Large intestine (tissue), 3 donors: ENCODE results near the gene TSPAN33. TPM values are rescaled to one million over a fixed set of nuclear protein-coding genes. Genes with fewer than 3 reads are reported as not detected.
"Not testable (repeated sequence)": the region's sequence is repeated elsewhere in the genome, so short reads cannot be mapped to it uniquely, and the experiment has no call there.

Experiments
- DNase-seq, 2 donors: peaks; one replicate each; pipeline versions ENCODE4 v3.0.0 to v3.0.0-alpha.2; 2013
- H3K27ac ChIP-seq: one replicate; pipeline ENCODE4 v1.5.1; 2013; ENCODE audit warnings: low read length
- H3K27me3 ChIP-seq: 2 replicates; pipeline ENCODE4 v1.6.1; 2013; ENCODE audit warnings: low read length; ENCODE audit not compliant: control insufficient read depth, insufficient read depth
- H3K36me3 ChIP-seq: 2 replicates; pipeline ENCODE4 v1.6.1; 2013; ENCODE audit warnings: low read length; ENCODE audit not compliant: control insufficient read depth, insufficient read depth
- H3K4me1 ChIP-seq: one replicate; pipeline ENCODE4 v1.6.1; 2013; ENCODE audit warnings: low read length; ENCODE audit not compliant: control insufficient read depth, insufficient read depth
- H3K4me3 ChIP-seq: one replicate; pipeline ENCODE4 v1.5.1; 2013; ENCODE audit warnings: low read length
- H3K9me3 ChIP-seq: one replicate; pipeline ENCODE4 v1.6.1; 2013; ENCODE audit warnings: mild to moderate bottlenecking, low read depth, low read length, moderate library complexity; ENCODE audit not compliant: control insufficient read depth
- WGBS: methylation state at CpG from one replicate; pipeline ENCODE4 v1.1.5; 2013; ENCODE audit warnings: low lambda C conversion rate; ENCODE audit not compliant: insufficient coverage; 5-methylcytosine and 5-hydroxymethylcytosine counted together
- polyA plus RNA-seq: library from polyadenylated mRNA; unstranded; fragments of 120-200 nt; gene quantifications from one replicate; pipeline ENCODE4 v1.2.1, GENCODE V29; 2013

The TSPAN33 gene
- polyA plus RNA-seq, 1 donor: 9.6 TPM

- no peaks in the 10 kb centered on the region for H3K4me1 ChIP-seq
- H3K4me3 ChIP-seq: no peak overlapping the region
- H3K27ac ChIP-seq: no peak overlapping the region
- no peaks in the 10 kb centered on the region for H3K27me3 ChIP-seq
- no peak for DNase-seq
- no peaks in the 10 kb centered on the region for H3K36me3 ChIP-seq
- H3K9me3 ChIP-seq: peaks cover 2% of the 10 kb centered on the region
Measured at GRCh38 chr7:129115676-129116075, 28.8 kb upstream of the TSPAN33 start.

- WGBS: no CpG with 5 or more reads among the region's 7 CpGs
- Histone ChIP-seq H3K27ac (no peak overlapping the region), H3K4me1 (no peaks in the 10 kb centered on the region), H3K9me3 (peaks cover 2% of the 10 kb centered on the region), H3K36me3 (no peaks in the 10 kb centered on the region), H3K4me3 (no peak overlapping the region), H3K27me3 (no peaks in the 10 kb centered on the region)
- DNase-seq: no peak
Measured at GRCh38 chr7:129118182-129118581, 26.3 kb upstream of the TSPAN33 start.

DNA sequence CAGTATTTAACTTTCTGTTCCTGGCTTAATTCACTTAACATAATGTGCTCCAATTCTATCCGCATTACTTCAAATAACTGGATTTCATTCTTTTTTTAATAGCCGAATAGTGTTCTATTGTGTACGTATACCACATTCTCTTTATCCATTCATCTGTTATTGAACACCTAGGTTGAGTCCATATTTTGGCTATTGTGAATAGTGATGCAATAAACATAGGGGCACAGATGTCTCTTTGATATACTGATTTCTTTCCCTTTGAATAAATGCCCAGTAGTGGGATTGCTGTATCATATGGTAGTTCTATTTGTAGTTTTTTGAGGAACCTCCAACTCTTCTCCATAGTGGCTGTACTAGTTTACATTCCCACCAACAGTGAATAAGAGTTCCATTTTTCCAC, 25.5 kb upstream of the TSPAN33 start:
- no peak for DNase-seq
- no peak overlapping the region for H3K27ac ChIP-seq
- no peaks in the 10 kb centered on the region for H3K27me3 ChIP-seq
- H3K36me3 ChIP-seq: no peaks in the 10 kb centered on the region
- H3K9me3 ChIP-seq: peaks cover 2% of the 10 kb centered on the region
- H3K4me1 ChIP-seq: no peaks in the 10 kb centered on the region
- H3K4me3 ChIP-seq: no peak overlapping the region
- 71% methylated on average over 3 of the region's 3 CpGs for WGBS

DNA sequence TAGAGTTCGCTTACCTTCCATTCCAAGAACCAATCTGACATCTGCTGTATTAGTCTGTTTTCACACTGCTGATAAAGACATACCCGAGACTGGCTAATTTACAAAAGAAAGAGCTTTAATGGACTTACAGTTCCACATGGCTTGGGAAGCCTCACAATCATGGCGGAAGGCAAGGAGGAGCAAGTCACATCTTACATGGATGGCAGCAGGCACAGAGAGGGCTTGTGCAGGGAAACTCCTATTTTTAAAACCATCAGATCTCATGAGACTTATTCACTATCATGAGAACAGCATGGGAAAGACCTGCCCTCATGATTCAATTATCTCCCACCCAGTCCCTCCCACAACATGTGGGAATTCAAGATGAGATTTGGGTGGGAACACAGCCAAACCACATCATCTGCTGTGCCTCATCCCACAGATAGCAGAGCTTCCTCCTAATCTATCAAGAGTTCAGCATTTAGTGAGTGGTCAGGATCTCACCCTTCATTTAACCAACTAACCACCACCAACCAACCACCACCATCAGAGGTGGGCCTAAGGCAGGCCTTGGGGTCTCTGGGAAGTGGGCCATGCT, 22.9 kb upstream of the TSPAN33 start:
- H3K4me3 ChIP-seq, H3K27ac ChIP-seq, H3K27me3 ChIP-seq, H3K9me3 ChIP-seq, DNase-seq, H3K36me3 ChIP-seq, H3K4me1 ChIP-seq: not testable (repeated sequence)
- WGBS: 100% methylated on average over 1 of the region's 3 CpGs

DNA sequence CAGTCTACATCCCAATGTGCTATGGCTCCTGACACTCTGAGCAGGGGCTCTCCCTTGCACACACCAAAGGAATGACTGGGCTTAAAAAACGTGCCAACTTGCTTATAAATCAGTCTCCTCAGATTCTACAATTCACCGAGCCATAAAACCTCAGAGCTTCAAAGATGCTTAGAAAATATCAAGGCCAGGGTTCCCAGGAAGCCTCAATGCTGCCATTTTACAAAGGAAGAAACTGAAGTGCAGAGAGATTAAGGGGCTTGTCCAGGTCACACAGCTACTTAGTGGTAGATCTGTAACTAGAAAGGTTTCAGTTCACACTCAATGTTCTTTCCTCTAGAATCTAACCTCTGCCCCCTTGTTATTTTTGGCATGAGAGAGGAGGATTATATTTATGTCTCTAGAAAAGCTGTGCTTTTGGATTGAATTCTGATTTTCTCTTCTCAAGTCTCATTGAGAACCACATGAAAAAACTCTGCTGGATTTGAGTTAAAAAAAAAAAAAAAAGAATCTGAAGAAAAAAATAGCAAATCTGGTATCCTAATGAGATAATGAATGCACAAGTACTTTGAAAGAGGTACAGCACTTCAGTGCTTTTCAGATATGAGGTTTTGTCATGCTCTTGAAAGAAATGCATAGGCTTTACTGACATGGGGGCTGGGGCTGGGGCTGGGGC, 22.3 kb upstream of the TSPAN33 start:
- no peaks in the 10 kb centered on the region for H3K4me1 ChIP-seq
- no peak for DNase-seq
- no peaks in the 10 kb centered on the region for H3K36me3 ChIP-seq
- H3K27ac ChIP-seq: no peak overlapping the region
- H3K27me3 ChIP-seq: no peaks in the 10 kb centered on the region
- H3K4me3 ChIP-seq: no peak overlapping the region
- no CpG with 5 or more reads among the region's 2 CpGs for WGBS
- H3K9me3 ChIP-seq: peaks cover 8% of the 10 kb centered on the region

- no peak for DNase-seq
- no peaks in the 10 kb centered on the region for H3K4me1 ChIP-seq
- WGBS: no CpG with 5 or more reads among the region's 4 CpGs
- H3K36me3 ChIP-seq: no peaks in the 10 kb centered on the region
- H3K4me3 ChIP-seq: no peak overlapping the region
- no peaks in the 10 kb centered on the region for H3K27me3 ChIP-seq
- peaks cover 13% of the 10 kb centered on the region for H3K9me3 ChIP-seq
- H3K27ac ChIP-seq: no peak overlapping the region
Measured at GRCh38 chr7:129122751-129123509, 21.6 kb upstream of the TSPAN33 start.

- peaks cover 13% of the 10 kb centered on the region for H3K9me3 ChIP-seq
- no peak overlapping the region for H3K4me3 ChIP-seq
- H3K36me3 ChIP-seq: no peaks in the 10 kb centered on the region
- no peak for DNase-seq
- H3K27ac ChIP-seq: no peak overlapping the region
- no peaks in the 10 kb centered on the region for H3K27me3 ChIP-seq
- WGBS: no CpG with 5 or more reads among the region's 4 CpGs
- no peaks in the 10 kb centered on the region for H3K4me1 ChIP-seq
Measured at GRCh38 chr7:129123510-129123857, 21.0 kb upstream of the TSPAN33 start.

GRCh38 chr7:129126314-129126713, 18.2 kb upstream of the TSPAN33 start:
- DNase-seq: no peak
- H3K27me3 ChIP-seq: no peaks in the 10 kb centered on the region
- H3K27ac ChIP-seq: no peak overlapping the region
- H3K9me3 ChIP-seq: peaks cover 13% of the 10 kb centered on the region
- WGBS: no CpG with 5 or more reads among the region's 50 CpGs
- H3K4me3 ChIP-seq: no peak overlapping the region
- H3K4me1 ChIP-seq: no peaks in the 10 kb centered on the region
- no peaks in the 10 kb centered on the region for H3K36me3 ChIP-seq

GRCh38 chr7:129127154-129127553, 17.4 kb upstream of the TSPAN33 start:
- no peaks in the 10 kb centered on the region for H3K27me3 ChIP-seq
- WGBS: no CpG with 5 or more reads among the region's 24 CpGs

DNA sequence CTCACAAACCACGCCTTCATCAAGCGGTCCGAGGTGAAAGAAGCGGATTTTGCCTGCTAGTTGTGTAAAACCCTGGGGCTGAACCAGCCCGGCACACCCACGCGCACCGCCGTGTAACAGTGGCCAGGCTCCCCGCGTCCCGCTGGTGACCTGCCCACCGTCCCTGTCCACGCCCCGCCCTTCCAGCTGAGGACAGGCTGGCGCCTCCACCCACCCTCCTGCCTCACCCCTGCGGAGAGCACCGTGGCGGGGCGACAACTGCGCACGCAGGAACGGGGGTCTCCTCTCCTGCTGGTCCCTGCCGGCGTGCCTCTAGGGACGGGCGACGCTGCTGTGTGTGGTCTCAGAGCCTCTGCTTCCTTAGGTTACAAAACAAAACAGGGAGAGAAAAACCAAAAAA, 16.9 kb upstream of the TSPAN33 start:
- Histone ChIP-seq H3K4me3 (no peak overlapping the region), H3K9me3 (peaks cover 13% of the 10 kb centered on the region), H3K27me3 (no peaks in the 10 kb centered on the region), H3K36me3 (no peaks in the 10 kb centered on the region), H3K4me1 (no peaks in the 10 kb centered on the region), H3K27ac (no peak overlapping the region)
- DNase-seq: no peak
- no CpG with 5 or more reads among the region's 28 CpGs for WGBS

More at GRCh38 chr7:129127154-129127553, 17.4 kb upstream of the TSPAN33 start:
- Histone ChIP-seq H3K4me3 (no peak overlapping the region), H3K4me1 (no peaks in the 10 kb centered on the region), H3K36me3 (no peaks in the 10 kb centered on the region), H3K9me3 (peaks cover 13% of the 10 kb centered on the region), H3K27ac (no peak overlapping the region)
- no peak for DNase-seq
